Panc1 (cell line): ENCODE measurements around the gene DBT. TPM values are rescaled to one million over a fixed set of nuclear protein-coding genes. Genes with fewer than 3 reads are reported as not detected.

Source experiments
- ATAC-seq: fragments of 200-7000 bp; cut with Tn5 transposase; 2 replicates; pipeline ENCODE4 v1.9.1; 2020; ENCODE audit warnings: mild to moderate bottlenecking, moderate library complexity
- BruUV-seq: library from RNA; stranded (reverse); fragments of 400-500 nt; replicated peaks from 2 replicates; lab custom pipeline; 2021; lab: Mats Ljungman, UMichigan
- CTCF ChIA-PET: fragments of 300-600 bp; sonication (Branson Sonifier 250); formaldehyde crosslinking; loops from one replicate; lab custom pipeline; 2022; ENCODE audit warnings: antibody characterized with exemption; lab: Charles Lee
- POLR2A ChIA-PET: fragments of 300-600 bp; sonication (Branson Sonifier 250); formaldehyde crosslinking; loops from one replicate; lab custom pipeline; 2022; ENCODE audit warnings: antibody characterized with exemption; lab: Charles Lee
- DNase-seq: peaks from one replicate; pipeline ENCODE4 v3.0.0-alpha.2; 2010; ENCODE audit warnings: low read depth, low spot score
- H3K27ac ChIP-seq: 2 replicates; pipeline ENCODE4 v1.5.1; 2011; ENCODE audit warnings: mild to moderate bottlenecking, low read length, inconsistent platforms
- H3K27me3 ChIP-seq: fragments of 200-500 bp; sonication (Bioruptor generic); 2 replicates; pipeline ENCODE4 v1.6.0; 2014; ENCODE audit warnings: low read length, inconsistent platforms; ENCODE audit not compliant: control insufficient read depth, insufficient read depth
- H3K36me3 ChIP-seq: fragments of 200-500 bp; sonication (Bioruptor generic); 2 replicates; pipeline ENCODE4 v1.5.1; 2014; ENCODE audit warnings: inconsistent platforms, mild to moderate bottlenecking, low read length, moderate library complexity; ENCODE audit not compliant: control insufficient read depth, insufficient read depth
- H3K4me1 ChIP-seq: 2 replicates; pipeline ENCODE4 v1.5.1; 2011; ENCODE audit warnings: inconsistent platforms, mild to moderate bottlenecking, low read length, moderate library complexity; ENCODE audit not compliant: control insufficient read depth, insufficient read depth
- H3K4me3 ChIP-seq, 2 experiments: 2 replicates each; pipeline ENCODE4 v1.5.1; 2011 to 2012; ENCODE audit warnings: low read depth in 2 of 2, low read length in 2 of 2, mild to moderate bottlenecking in 2 of 2, inconsistent platforms in 1 of 2, moderate library complexity in 1 of 2
- H3K9me3 ChIP-seq: fragments of 200-500 bp; sonication (Bioruptor generic); 2 replicates; pipeline ENCODE4 v1.5.1; 2014; ENCODE audit warnings: low read depth, mild to moderate bottlenecking, inconsistent platforms, low read length, moderate library complexity; ENCODE audit not compliant: control insufficient read depth, insufficient read depth
- POLR2AphosphoS5 ChIP-seq: IDR thresholded peaks from 2 replicates; pipeline ENCODE4 v1.6.1; 2012; ENCODE audit warnings: mild to moderate bottlenecking, low read depth, low read length, moderate library complexity
- REST ChIP-seq, 2 experiments: IDR thresholded peaks; 2 replicates each; pipeline ENCODE4 v1.6.1; 2011 to 2012; ENCODE audit warnings: low read depth in 2 of 2, control low read depth in 1 of 2, low read length in 1 of 2, mild to moderate bottlenecking in 1 of 2, moderate library complexity in 1 of 2; ENCODE audit not compliant: insufficient read depth in 1 of 2
- SIN3A ChIP-seq: IDR thresholded peaks from 2 replicates; pipeline ENCODE4 v1.6.1; 2012; ENCODE audit warnings: low read depth, mild to moderate bottlenecking, low read length, moderate library complexity, borderline replicate concordance; ENCODE audit not compliant: insufficient read depth
- TCF7L2 ChIP-seq: IDR thresholded peaks from 2 replicates; pipeline ENCODE4 v1.6.1; 2011; ENCODE audit warnings: mild to moderate bottlenecking, low read depth, low read length, inconsistent platforms
- in situ Hi-C: cut with HindIII; loops from 2 replicates; pipeline ENCODE4 v1.10.0; 2016; ENCODE audit warnings: low sequenced_read_pairs, low pct_unique_long_range_greater_than_20kb
- intact Hi-C: fragments of 100-400 bp; cut with micrococcal nuclease; formaldehyde crosslinking; loops from one replicate; pipeline ENCODE4 v1.10.0; 2022; ENCODE audit not compliant: unreplicated experiment
- total RNA-seq: library from RNA; stranded (reverse); gene quantifications from one replicate; pipeline ENCODE4 v1.2.1, GENCODE V29; 2021; ENCODE audit not compliant: unreplicated experiment
- TF ChIP-seq, protein P1 (sequence below): fragments of 450-650 bp; IDR thresholded peaks from 2 replicates; pipeline ENCODE4 v1.5.1; 2017; ENCODE audit warnings: mild to moderate bottlenecking

Gene DBT
- total RNA-seq, 1 experiment from 2014 or later, result 5.2 TPM

DNA sequence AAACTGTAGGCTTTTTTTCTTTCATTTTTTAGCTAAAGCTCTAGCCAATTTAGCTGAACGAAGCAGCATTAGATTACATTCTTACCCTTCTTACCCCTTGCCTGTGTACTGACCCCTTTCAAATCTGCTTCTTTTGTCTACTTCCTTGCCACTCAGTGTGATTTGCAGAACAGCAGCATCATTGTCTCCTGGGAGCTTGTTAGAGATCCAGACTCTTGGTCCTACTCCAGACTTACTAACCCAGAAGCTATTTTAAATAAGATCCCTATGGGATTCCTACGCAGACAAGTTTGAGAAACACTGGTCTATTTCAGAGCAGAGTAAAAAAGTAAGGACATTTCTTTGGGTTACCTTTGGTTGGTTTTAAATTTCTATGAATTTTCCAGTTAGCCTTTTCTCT lies 85.4 kb downstream of the DBT start:
- CTCF ChIA-PET, result interaction anchor here (0.7 kb wide), 1 partner anchor 391 kb away, joined by 3 read pairs; no protein-coding TSS in a partner anchor
- intact Hi-C loops, result no loop called here
- Histone ChIP-seq H3K9me3 (no peaks in the 10 kb centered on the region), H3K36me3 (no peaks in the 10 kb centered on the region), H3K4me3 (no peak overlapping the region), H3K27ac (no peak overlapping the region), H3K27me3 (no peaks in the 10 kb centered on the region), H3K4me1 (no peaks in the 10 kb centered on the region)
- TF ChIP-seq, protein P1, sequence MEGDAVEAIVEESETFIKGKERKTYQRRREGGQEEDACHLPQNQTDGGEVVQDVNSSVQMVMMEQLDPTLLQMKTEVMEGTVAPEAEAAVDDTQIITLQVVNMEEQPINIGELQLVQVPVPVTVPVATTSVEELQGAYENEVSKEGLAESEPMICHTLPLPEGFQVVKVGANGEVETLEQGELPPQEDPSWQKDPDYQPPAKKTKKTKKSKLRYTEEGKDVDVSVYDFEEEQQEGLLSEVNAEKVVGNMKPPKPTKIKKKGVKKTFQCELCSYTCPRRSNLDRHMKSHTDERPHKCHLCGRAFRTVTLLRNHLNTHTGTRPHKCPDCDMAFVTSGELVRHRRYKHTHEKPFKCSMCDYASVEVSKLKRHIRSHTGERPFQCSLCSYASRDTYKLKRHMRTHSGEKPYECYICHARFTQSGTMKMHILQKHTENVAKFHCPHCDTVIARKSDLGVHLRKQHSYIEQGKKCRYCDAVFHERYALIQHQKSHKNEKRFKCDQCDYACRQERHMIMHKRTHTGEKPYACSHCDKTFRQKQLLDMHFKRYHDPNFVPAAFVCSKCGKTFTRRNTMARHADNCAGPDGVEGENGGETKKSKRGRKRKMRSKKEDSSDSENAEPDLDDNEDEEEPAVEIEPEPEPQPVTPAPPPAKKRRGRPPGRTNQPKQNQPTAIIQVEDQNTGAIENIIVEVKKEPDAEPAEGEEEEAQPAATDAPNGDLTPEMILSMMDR, result no peak
- TF ChIP-seq POLR2AphosphoS5, result no peak
- TF ChIP-seq REST (IDR thresholded peaks at IDR 0.05; ENCODE audit: insufficient read depth in 1 of 2, low read depth in 2 of 2, low read length in 1 of 2), result no peak
- TF ChIP-seq TCF7L2, result no peak
- TF ChIP-seq SIN3A, result no peak
- POLR2A ChIA-PET, result no interaction called here
- ATAC-seq (no peak), DNase-seq (no peak)
- BruUV-seq, result no TSS peak
- in situ Hi-C loops, result no loop called here

GRCh38 chr1:100162881-100163280 lies 86.8 kb downstream of the DBT start:
- H3K9me3 ChIP-seq, result no peaks in the 10 kb centered on the region
- H3K4me1 ChIP-seq, result no peaks in the 10 kb centered on the region
- H3K27me3 ChIP-seq, result no peaks in the 10 kb centered on the region
- intact Hi-C loops (no loop called here), in situ Hi-C loops (no loop called here)
- H3K27ac ChIP-seq, result no peak overlapping the region
- ATAC-seq (no peak), DNase-seq (no peak)
- ChIA-PET POLR2A (no interaction called here), CTCF (no interaction called here)
- TF ChIP-seq, protein P1, result no peak
- TF ChIP-seq POLR2AphosphoS5, result no peak
- no peak for TF ChIP-seq REST (IDR thresholded peaks at IDR 0.05; ENCODE audit: insufficient read depth in 1 of 2, low read depth in 2 of 2, low read length in 1 of 2)
- TF ChIP-seq TCF7L2, result no peak
- no peak for TF ChIP-seq SIN3A
- BruUV-seq, result no TSS peak
- no peak overlapping the region for H3K4me3 ChIP-seq
- no peaks in the 10 kb centered on the region for H3K36me3 ChIP-seq
